Activated T-helper 1 cell treated with anti-CD3 and anti-CD28 coated beads, Interleukin-12 subunit alpha, Interleukin-12 subunit beta, Interleukin-2, Interleukin-4 antibody, amounts not matched to agents 30 ng/mL and 10 ng/mL and 1 ng/mL, durations not matched to agents 14 hours and 24 hours and 36 hours (primary cell): Measurements from ENCODE around the gene BCAS1. TPM values are rescaled to one million over a fixed set of nuclear protein-coding genes. Genes with fewer than 3 reads are reported as not detected.

Experiments used
- DNase-seq: peaks from one replicate; pipeline ENCODE4 v3.0.0; 2021; ENCODE audit warnings: low spot score
- H3K27ac Mint-ChIP-seq: one replicate; pipeline ENCODE4 v1.8.0; 2021; ENCODE audit warnings: mild to moderate bottlenecking, mixed read lengths
- H3K27me3 Mint-ChIP-seq: one replicate; pipeline ENCODE4 v1.8.0; 2022; ENCODE audit warnings: mild to moderate bottlenecking, moderate library complexity, mixed read lengths; ENCODE audit not compliant: insufficient read depth
- H3K36me3 Mint-ChIP-seq: one replicate; pipeline ENCODE4 v1.8.0; 2021; ENCODE audit warnings: low read depth, mixed read lengths
- H3K4me1 Mint-ChIP-seq: one replicate; pipeline ENCODE4 v1.8.0; 2021; ENCODE audit warnings: low read depth, mixed read lengths
- H3K4me3 Mint-ChIP-seq: one replicate; pipeline ENCODE4 v1.8.0; 2021; ENCODE audit warnings: mild to moderate bottlenecking, moderate library complexity, mixed read lengths
- H3K9me3 Mint-ChIP-seq: one replicate; pipeline ENCODE4 v1.8.0; 2021; ENCODE audit warnings: mixed read lengths
- intact Hi-C: fragments of 100-400 bp; cut with micrococcal nuclease; formaldehyde crosslinking; loops from one replicate; pipeline ENCODE4 v1.15.1; 2024
- total RNA-seq: library from RNA; stranded (reverse); gene quantifications from 2 replicates; pipeline ENCODE4 v1.2.3, GENCODE V29; 2022

BCAS1 gene
- total RNA-seq, 1 donor from 2014 or later, result not detected

GRCh38 chr20:54108326-54108642, 37.9 kb upstream of the BCAS1 start:
- H3K36me3 Mint-ChIP-seq, result no peaks in the 10 kb centered on the region
- no peaks in the 10 kb centered on the region for H3K9me3 Mint-ChIP-seq
- H3K27me3 Mint-ChIP-seq, result peaks cover 16% of the 10 kb centered on the region
- intact Hi-C loops, result loop anchor here (10.0 kb wide), 1 partner anchor 207 kb away; no protein-coding TSS in a partner anchor
- H3K4me1 Mint-ChIP-seq, result no peaks in the 10 kb centered on the region
- H3K27ac Mint-ChIP-seq, result no peak overlapping the region
- no peak overlapping the region for H3K4me3 Mint-ChIP-seq
- DNase-seq, result no peak

GRCh38 chr20:54107600-54108325, 37.4 kb upstream of the BCAS1 start:
- H3K4me3 Mint-ChIP-seq, result no peak overlapping the region
- no peaks in the 10 kb centered on the region for H3K4me1 Mint-ChIP-seq
- H3K36me3 Mint-ChIP-seq, result no peaks in the 10 kb centered on the region
- H3K9me3 Mint-ChIP-seq, result no peaks in the 10 kb centered on the region
- peaks cover 15% of the 10 kb centered on the region for H3K27me3 Mint-ChIP-seq
- H3K27ac Mint-ChIP-seq, result no peak overlapping the region
- no peak for DNase-seq
- intact Hi-C loops, result loop anchor here (10.0 kb wide), 1 partner anchor 207 kb away; no protein-coding TSS in a partner anchor

GRCh38 chr20:54107181-54107580, 36.8 kb upstream of the BCAS1 start:
- Mint-ChIP-seq H3K27ac (no peak overlapping the region), H3K4me3 (no peak overlapping the region), H3K9me3 (no peaks in the 10 kb centered on the region), H3K27me3 (peaks cover 15% of the 10 kb centered on the region), H3K4me1 (no peaks in the 10 kb centered on the region), H3K36me3 (no peaks in the 10 kb centered on the region)
- intact Hi-C loops, result loop anchor here (10.0 kb wide), 1 partner anchor 208 kb away; no protein-coding TSS in a partner anchor
- DNase-seq, result no peak

GRCh38 chr20:54106162-54106561, 35.8 kb upstream of the BCAS1 start:
- no peak overlapping the region for H3K27ac Mint-ChIP-seq
- peaks cover 17% of the 10 kb centered on the region for H3K27me3 Mint-ChIP-seq
- H3K9me3 Mint-ChIP-seq, result no peaks in the 10 kb centered on the region
- intact Hi-C loops, result loop anchor here (10.0 kb wide), 1 partner anchor 209 kb away; no protein-coding TSS in a partner anchor
- H3K36me3 Mint-ChIP-seq, result no peaks in the 10 kb centered on the region
- no peak overlapping the region for H3K4me3 Mint-ChIP-seq
- DNase-seq, result no peak
- no peaks in the 10 kb centered on the region for H3K4me1 Mint-ChIP-seq

- Mint-ChIP-seq H3K27ac (no peak overlapping the region), H3K36me3 (no peaks in the 10 kb centered on the region), H3K9me3 (no peaks in the 10 kb centered on the region), H3K27me3 (peaks cover 17% of the 10 kb centered on the region), H3K4me1 (no peaks in the 10 kb centered on the region), H3K4me3 (no peak overlapping the region)
- DNase-seq, result no peak
- intact Hi-C loops, result loop anchor here (10.0 kb wide), 1 partner anchor 209 kb away; no protein-coding TSS in a partner anchor
These were observed 35.3 kb upstream of the BCAS1 start for GRCh38 chr20:54105653-54106052.

GRCh38 chr20:54104781-54105180, 34.4 kb upstream of the BCAS1 start:
- intact Hi-C loops, result loop anchor here (10.0 kb wide), 1 partner anchor 210 kb away; no protein-coding TSS in a partner anchor
- Mint-ChIP-seq H3K9me3 (no peaks in the 10 kb centered on the region), H3K4me1 (no peaks in the 10 kb centered on the region), H3K27me3 (peaks cover 17% of the 10 kb centered on the region), H3K4me3 (no peak overlapping the region), H3K27ac (no peak overlapping the region), H3K36me3 (no peaks in the 10 kb centered on the region)
- DNase-seq, result no peak

GRCh38 chr20:54103762-54104600, 33.6 kb upstream of the BCAS1 start:
- no peak overlapping the region for H3K27ac Mint-ChIP-seq
- no peak overlapping the region for H3K4me3 Mint-ChIP-seq
- no peaks in the 10 kb centered on the region for H3K9me3 Mint-ChIP-seq
- no peaks in the 10 kb centered on the region for H3K36me3 Mint-ChIP-seq
- intact Hi-C loops, result loop anchor here (1.0 to 10.0 kb wide), 2 partner anchors 95 to 211 kb away; no protein-coding TSS in a partner anchor
- peaks cover 17% of the 10 kb centered on the region for H3K27me3 Mint-ChIP-seq
- H3K4me1 Mint-ChIP-seq, result no peaks in the 10 kb centered on the region
- DNase-seq, result no peak

- intact Hi-C loops, result loop anchor here (1.0 to 10.0 kb wide), 2 partner anchors 96 to 212 kb away; no protein-coding TSS in a partner anchor
- peak; percentile 61 for DNase-seq
- no peaks in the 10 kb centered on the region for H3K36me3 Mint-ChIP-seq
- no peak overlapping the region for H3K27ac Mint-ChIP-seq
- H3K9me3 Mint-ChIP-seq, result no peaks in the 10 kb centered on the region
- no peak overlapping the region for H3K4me3 Mint-ChIP-seq
- no peaks in the 10 kb centered on the region for H3K4me1 Mint-ChIP-seq
- H3K27me3 Mint-ChIP-seq, result peaks cover 17% of the 10 kb centered on the region
These were observed 32.8 kb upstream of the BCAS1 start for GRCh38 chr20:54103067-54103761.

GRCh38 chr20:54102543-54102942, 32.1 kb upstream of the BCAS1 start:
- Mint-ChIP-seq H3K4me1 (no peaks in the 10 kb centered on the region), H3K4me3 (no peak overlapping the region), H3K9me3 (no peaks in the 10 kb centered on the region), H3K36me3 (no peaks in the 10 kb centered on the region), H3K27me3 (peaks cover 12% of the 10 kb centered on the region), H3K27ac (no peak overlapping the region)
- intact Hi-C loops, result loop anchor here (10.0 kb wide), 1 partner anchor 212 kb away; no protein-coding TSS in a partner anchor
- no peak for DNase-seq

- intact Hi-C loops, result loop anchor here (10.0 kb wide), 1 partner anchor 214 kb away; no protein-coding TSS in a partner anchor
- H3K27me3 Mint-ChIP-seq, result peaks cover 7% of the 10 kb centered on the region
- no peaks in the 10 kb centered on the region for H3K36me3 Mint-ChIP-seq
- no peak for DNase-seq
- no peaks in the 10 kb centered on the region for H3K9me3 Mint-ChIP-seq
- peaks cover 9% of the 10 kb centered on the region for H3K4me1 Mint-ChIP-seq
- H3K27ac Mint-ChIP-seq, result no peak overlapping the region
- no peak overlapping the region for H3K4me3 Mint-ChIP-seq
These were observed 30.2 kb upstream of the BCAS1 start for GRCh38 chr20:54100563-54100962.

- DNase-seq, result no peak
- no peak overlapping the region for H3K27ac Mint-ChIP-seq
- H3K4me3 Mint-ChIP-seq, result no peak overlapping the region
- H3K27me3 Mint-ChIP-seq, result peaks cover 7% of the 10 kb centered on the region
- peaks cover 9% of the 10 kb centered on the region for H3K4me1 Mint-ChIP-seq
- intact Hi-C loops, result loop anchor here (10.0 kb wide), 1 partner anchor 215 kb away; no protein-coding TSS in a partner anchor
- no peaks in the 10 kb centered on the region for H3K9me3 Mint-ChIP-seq
- no peaks in the 10 kb centered on the region for H3K36me3 Mint-ChIP-seq
These were observed 29.5 kb upstream of the BCAS1 start for GRCh38 chr20:54099894-54100293.

GRCh38 chr20:54098047-54098446, 27.7 kb upstream of the BCAS1 start:
- H3K27ac Mint-ChIP-seq, result no peak overlapping the region
- H3K9me3 Mint-ChIP-seq, result no peaks in the 10 kb centered on the region
- no peak overlapping the region for H3K4me3 Mint-ChIP-seq
- no peak for DNase-seq
- peaks cover 7% of the 10 kb centered on the region for H3K27me3 Mint-ChIP-seq
- intact Hi-C loops, result no loop called here
- peaks cover 9% of the 10 kb centered on the region for H3K4me1 Mint-ChIP-seq
- H3K36me3 Mint-ChIP-seq, result no peaks in the 10 kb centered on the region
